ENCODE results near the gene PDE1A. TPM values are rescaled to one million over a fixed set of nuclear protein-coding genes. Genes with fewer than 3 reads are reported as not detected.

Gene PDE1A
- total RNA-seq, 3 donors from 2014 or later (not counting 1 experiment from before 2014, with no cell fraction given) = not detected

GRCh38 chr2:182144776-182145165 is 282.1 kb downstream of the PDE1A start:
- DNase-seq (no peak), ATAC-seq (no peak)
- WGBS (ENCODE audit: insufficient coverage) = no CpG with 5 or more reads among the region's 1 CpG
- no peaks in the 10 kb centered on the region for H3K9me3 ChIP-seq (ENCODE audit: control insufficient read depth, insufficient read depth, low read length)
- Mint-ChIP-seq H3K9me3 (peaks cover 0 to 3% of the 10 kb centered on the region in 2 donors), H3K4me3 (no peak overlapping the region), H3K36me3 (no peaks in the 10 kb centered on the region), H3K4me1 (no peaks in the 10 kb centered on the region), H3K27ac (no peak overlapping the region), H3K27me3 (ENCODE audit: low read depth in 2 of 2) (peaks cover 0 to 3% of the 10 kb centered on the region in 2 donors)
- H3K4me1 ChIP-seq (ENCODE audit: control insufficient read depth, insufficient read depth, low read length) = no peaks in the 10 kb centered on the region
- H3K36me3 ChIP-seq (ENCODE audit: control insufficient read depth, insufficient read depth, low read length) = no peaks in the 10 kb centered on the region
- TF ChIP-seq CTCF (IDR thresholded peaks at IDR 0.05) = no peak
- intact Hi-C loops (cut with micrococcal nuclease) = no loop called here
- H3K4me3 ChIP-seq (ENCODE audit: low read length) = no peak overlapping the region
- H3K27ac ChIP-seq (ENCODE audit: low read length) = no peak overlapping the region
- no peaks in the 10 kb centered on the region for H3K27me3 ChIP-seq (ENCODE audit: control insufficient read depth, insufficient read depth, low read length)

- no peaks in the 10 kb centered on the region for H3K4me1 ChIP-seq (ENCODE audit: control insufficient read depth, insufficient read depth, low read length)
- H3K36me3 Mint-ChIP-seq = no peaks in the 10 kb centered on the region
- H3K27ac Mint-ChIP-seq = no peak overlapping the region
- H3K27ac ChIP-seq (ENCODE audit: low read length) = no peak overlapping the region
- ATAC-seq (no peak), DNase-seq (no peak)
- H3K27me3 ChIP-seq (ENCODE audit: control insufficient read depth, insufficient read depth, low read length) = no peaks in the 10 kb centered on the region
- H3K27me3 Mint-ChIP-seq (ENCODE audit: low read depth in 2 of 2) = peaks cover 0 to 5% of the 10 kb centered on the region in 2 donors
- H3K4me3 Mint-ChIP-seq = no peak overlapping the region
- no peak overlapping the region for H3K4me3 ChIP-seq (ENCODE audit: low read length)
- H3K9me3 Mint-ChIP-seq = peaks cover 0 to 3% of the 10 kb centered on the region in 2 donors
- H3K36me3 ChIP-seq (ENCODE audit: control insufficient read depth, insufficient read depth, low read length) = no peaks in the 10 kb centered on the region
- no peak for TF ChIP-seq CTCF (IDR thresholded peaks at IDR 0.05)
- no peaks in the 10 kb centered on the region for H3K9me3 ChIP-seq (ENCODE audit: control insufficient read depth, insufficient read depth, low read length)
- intact Hi-C loops (cut with micrococcal nuclease) = no loop called here
- H3K4me1 Mint-ChIP-seq = no peaks in the 10 kb centered on the region
- 88% methylated on average over 7 of the region's 7 CpGs for WGBS (ENCODE audit: insufficient coverage)
These were observed 282.6 kb downstream of the PDE1A start for GRCh38 chr2:182144041-182144775.

- WGBS (ENCODE audit: insufficient coverage) = 91% methylated on average over 6 of the region's 6 CpGs
- no peaks in the 10 kb centered on the region for H3K9me3 ChIP-seq (ENCODE audit: control insufficient read depth, insufficient read depth, low read length)
- H3K4me3 Mint-ChIP-seq = no peak overlapping the region
These were observed 284.8 kb downstream of the PDE1A start for GRCh38 chr2:182142062-182142461.

More at GRCh38 chr2:182142062-182142461, 284.8 kb downstream of the PDE1A start:
- DNase-seq (no peak), ATAC-seq (no peak)
- intact Hi-C loops (cut with micrococcal nuclease) = no loop called here
- H3K4me3 ChIP-seq (ENCODE audit: low read length) = no peak overlapping the region
- peaks cover 0 to 5% of the 10 kb centered on the region in 2 donors for H3K27me3 Mint-ChIP-seq (ENCODE audit: low read depth in 2 of 2)
- H3K27me3 ChIP-seq (ENCODE audit: control insufficient read depth, insufficient read depth, low read length) = no peaks in the 10 kb centered on the region
- TF ChIP-seq CTCF (IDR thresholded peaks at IDR 0.05) = no peak
- H3K4me1 Mint-ChIP-seq = no peaks in the 10 kb centered on the region
- H3K36me3 Mint-ChIP-seq = no peaks in the 10 kb centered on the region
- no peak overlapping the region for H3K27ac Mint-ChIP-seq
- H3K27ac ChIP-seq (ENCODE audit: low read length) = no peak overlapping the region
- peaks cover 0 to 3% of the 10 kb centered on the region in 2 donors for H3K9me3 Mint-ChIP-seq
- no peaks in the 10 kb centered on the region for H3K4me1 ChIP-seq (ENCODE audit: control insufficient read depth, insufficient read depth, low read length)
- no peaks in the 10 kb centered on the region for H3K36me3 ChIP-seq (ENCODE audit: control insufficient read depth, insufficient read depth, low read length)

All from natural killer cell (primary cell).